ENCODE data around the gene NFKBIE. TPM values are rescaled to one million over a fixed set of nuclear protein-coding genes. Genes with fewer than 3 reads are reported as not detected.

The NFKBIE gene
- total and polyA plus RNA-seq, 2 of the 13 experiments (the other 11 are each of a cell fraction or from before 2014, with no cell fraction given): 6.7 to 14.5 TPM

- TF ChIP-seq BCLAF1 (IDR thresholded peaks at IDR 0.05) (no peak), ZNF570 (CRISPR knock-in tag; IDR thresholded peaks at IDR 0.05; ENCODE audit: borderline replicate concordance) (no peak), PCBP1 (IDR thresholded peaks at IDR 0.05; ENCODE audit: borderline replicate concordance, low read depth, low read length) (peak; percentile 99), ZNF343 (CRISPR knock-in tag; IDR thresholded peaks at IDR 0.05) (0 out of 2 replicates have a peak, but pooled peaks have one; percentile 2), KDM1A (CRISPR knock-in tag; IDR thresholded peaks at IDR 0.05) (0 out of 2 replicates have a peak, but pooled peaks have one; percentile 44), NR1H2 (CRISPR knock-in tag; IDR thresholded peaks at IDR 0.05; ENCODE audit: borderline replicate concordance, low read depth) (no peak), CREBL2 (CRISPR knock-in tag; IDR thresholded peaks at IDR 0.05; ENCODE audit: borderline replicate concordance) (no peak), IRX3 (CRISPR knock-in tag; IDR thresholded peaks at IDR 0.05; ENCODE audit: borderline replicate concordance, low read depth) (peak; percentile 79; the same call in 1 of the 2 replicates), ZNF451 (CRISPR knock-in tag; IDR thresholded peaks at IDR 0.05) (peak; percentile 19; the same call in 1 of the 2 replicates), ZNF441 (CRISPR knock-in tag; IDR thresholded peaks at IDR 0.05; ENCODE audit: borderline replicate concordance) (peak; percentile 51), SAP130 (CRISPR knock-in tag; IDR thresholded peaks at IDR 0.05; ENCODE audit: low read depth) (peak; percentile 87), RCOR2 (CRISPR knock-in tag; IDR thresholded peaks at IDR 0.05) (no peak), NFIB (CRISPR knock-in tag; IDR thresholded peaks at IDR 0.05; ENCODE audit: borderline replicate concordance) (peak; percentile 79; the same call in 1 of the 2 replicates), ZNF766 (CRISPR knock-in tag; IDR thresholded peaks at IDR 0.05; ENCODE audit: borderline replicate concordance) (peak; percentile 38), ZNF777 (CRISPR knock-in tag; IDR thresholded peaks at IDR 0.05) (peak; percentile 74; the same call in 1 of the 2 replicates), ZNF503 (CRISPR knock-in tag; IDR thresholded peaks at IDR 0.05) (peak; percentile 63; the same call in 1 of the 2 replicates), ZNF589 (CRISPR knock-in tag; conservative IDR thresholded peaks at IDR 0.05) (no peak; the same call in 1 of the 2 replicates), FIP1L1 (IDR thresholded peaks at IDR 0.05; ENCODE audit: borderline replicate concordance, insufficient read depth, low read depth, low read length) (no peak), MEF2D (CRISPR knock-in tag; IDR thresholded peaks at IDR 0.05) (peak; percentile 46)
- TF ChIP-seq, protein P1, sequence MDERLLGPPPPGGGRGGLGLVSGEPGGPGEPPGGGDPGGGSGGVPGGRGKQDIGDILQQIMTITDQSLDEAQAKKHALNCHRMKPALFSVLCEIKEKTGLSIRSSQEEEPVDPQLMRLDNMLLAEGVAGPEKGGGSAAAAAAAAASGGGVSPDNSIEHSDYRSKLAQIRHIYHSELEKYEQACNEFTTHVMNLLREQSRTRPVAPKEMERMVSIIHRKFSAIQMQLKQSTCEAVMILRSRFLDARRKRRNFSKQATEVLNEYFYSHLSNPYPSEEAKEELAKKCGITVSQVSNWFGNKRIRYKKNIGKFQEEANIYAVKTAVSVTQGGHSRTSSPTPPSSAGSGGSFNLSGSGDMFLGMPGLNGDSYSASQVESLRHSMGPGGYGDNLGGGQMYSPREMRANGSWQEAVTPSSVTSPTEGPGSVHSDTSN (CRISPR knock-in tag; IDR thresholded peaks at IDR 0.05): peak; percentile 87
- TF ChIP-seq, protein P2, sequence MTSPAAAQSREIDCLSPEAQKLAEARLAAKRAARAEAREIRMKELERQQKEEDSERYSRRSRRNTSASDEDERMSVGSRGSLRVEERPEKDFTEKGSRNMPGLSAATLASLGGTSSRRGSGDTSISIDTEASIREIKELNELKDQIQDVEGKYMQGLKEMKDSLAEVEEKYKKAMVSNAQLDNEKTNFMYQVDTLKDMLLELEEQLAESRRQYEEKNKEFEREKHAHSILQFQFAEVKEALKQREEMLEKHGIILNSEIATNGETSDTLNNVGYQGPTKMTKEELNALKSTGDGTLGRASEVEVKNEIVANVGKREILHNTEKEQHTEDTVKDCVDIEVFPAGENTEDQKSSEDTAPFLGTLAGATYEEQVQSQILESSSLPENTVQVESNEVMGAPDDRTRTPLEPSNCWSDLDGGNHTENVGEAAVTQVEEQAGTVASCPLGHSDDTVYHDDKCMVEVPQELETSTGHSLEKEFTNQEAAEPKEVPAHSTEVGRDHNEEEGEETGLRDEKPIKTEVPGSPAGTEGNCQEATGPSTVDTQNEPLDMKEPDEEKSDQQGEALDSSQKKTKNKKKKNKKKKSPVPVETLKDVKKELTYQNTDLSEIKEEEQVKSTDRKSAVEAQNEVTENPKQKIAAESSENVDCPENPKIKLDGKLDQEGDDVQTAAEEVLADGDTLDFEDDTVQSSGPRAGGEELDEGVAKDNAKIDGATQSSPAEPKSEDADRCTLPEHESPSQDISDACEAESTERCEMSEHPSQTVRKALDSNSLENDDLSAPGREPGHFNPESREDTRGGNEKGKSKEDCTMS (CRISPR knock-in tag; conservative IDR thresholded peaks at IDR 0.05): no peak
These were observed 19.3 kb downstream of the NFKBIE start (continued) for GRCh38 chr6:44245912-44246662.

Data from HepG2 (cell line).